Keratinocyte (primary cell): ENCODE results near the gene NCOA4. TPM values are rescaled to one million over a fixed set of nuclear protein-coding genes. Genes with fewer than 3 reads are reported as not detected.

ENCODE experiments used
- DNase-seq: peaks from one replicate; pipeline ENCODE4 v3.0.0-alpha.2; 2011; ENCODE audit warnings: low read depth, missing footprints, low spot score
- FAIRE-seq: peaks from 2 replicates; lab custom pipeline; 2011; peaks lifted over from hg19 to GRCh38; lab: Jason Lieb, UNC
- H2AFZ ChIP-seq: 2 replicates; pipeline ENCODE4 v1.6.0; 2012; ENCODE audit warnings: low read length, control low read depth, inconsistent platforms; ENCODE audit not compliant: control insufficient read depth
- H3K27ac ChIP-seq: 2 replicates; pipeline ENCODE4 v1.5.1; 2011; ENCODE audit warnings: low read length; ENCODE audit not compliant: control insufficient read depth, insufficient read depth
- H3K27me3 ChIP-seq: 3 replicates; pipeline ENCODE4 v1.6.0; 2011; ENCODE audit warnings: low read length; ENCODE audit not compliant: control insufficient read depth, insufficient read depth; ENCODE audit errors: extremely low read depth
- H3K36me3 ChIP-seq, 2 experiments: 2 replicates in 1 of 2; 3 replicates in 1 of 2; pipeline ENCODE4 v1.5.1; 2011; ENCODE audit warnings: low read length in 2 of 2, mild to moderate bottlenecking in 1 of 2; ENCODE audit not compliant: control insufficient read depth in 2 of 2, insufficient read depth in 2 of 2; ENCODE audit errors: extremely low read depth in 1 of 2
- H3K4me1 ChIP-seq: 3 replicates; pipeline ENCODE4 v1.5.1; 2011; ENCODE audit warnings: low read length; ENCODE audit not compliant: control insufficient read depth, insufficient read depth; ENCODE audit errors: extremely low read depth
- H3K4me2 ChIP-seq: 3 replicates; pipeline ENCODE4 v1.6.0; 2011; ENCODE audit warnings: low read depth, low read length; ENCODE audit not compliant: control insufficient read depth, insufficient read depth; ENCODE audit errors: extremely low read depth
- H3K4me3 ChIP-seq, 3 experiments: fragments of 200-600 bp in 1 of 3; sonication (generic) in 1 of 3; 2 replicates in 2 of 3; 3 replicates in 1 of 3; pipeline ENCODE4 v1.5.1; 2011 to 2016; ENCODE audit warnings: low read length in 3 of 3, mild to moderate bottlenecking in 3 of 3, control low read depth in 2 of 3, inconsistent platforms in 1 of 3, low read depth in 1 of 3, mixed read lengths in 1 of 3, mixed run types in 1 of 3, moderate library complexity in 1 of 3; ENCODE audit not compliant: control insufficient read depth in 2 of 3, insufficient read depth in 2 of 3; ENCODE audit errors: extremely low read depth in 1 of 3
- H3K79me2 ChIP-seq: 2 replicates; pipeline ENCODE4 v1.6.0; 2012; ENCODE audit warnings: low read length; ENCODE audit not compliant: control insufficient read depth, insufficient read depth
- H3K9ac ChIP-seq: 3 replicates; pipeline ENCODE4 v1.6.0; 2011; ENCODE audit warnings: low read length; ENCODE audit not compliant: control insufficient read depth, insufficient read depth; ENCODE audit errors: extremely low read depth
- H3K9me1 ChIP-seq: 3 replicates; pipeline ENCODE4 v1.6.0; 2011; ENCODE audit warnings: low read length; ENCODE audit not compliant: control insufficient read depth, insufficient read depth; ENCODE audit errors: extremely low read depth
- H3K9me3 ChIP-seq: 2 replicates; pipeline ENCODE4 v1.5.1; 2012; ENCODE audit warnings: low read depth, low read length; ENCODE audit not compliant: control insufficient read depth
- H4K20me1 ChIP-seq: 3 replicates; pipeline ENCODE4 v1.6.0; 2011; ENCODE audit warnings: low read length; ENCODE audit not compliant: control insufficient read depth, insufficient read depth; ENCODE audit errors: extremely low read depth
- EZH2 ChIP-seq: IDR thresholded peaks from one replicate; pipeline ENCODE4 v1.6.1; 2012; ENCODE audit warnings: inconsistent platforms, mild to moderate bottlenecking, low read length, moderate library complexity
- dilution Hi-C: fragments of 300-500 bp; cut with MboI; formaldehyde crosslinking; loops from one replicate; pipeline ENCODE4 v1.7.0; 2020; ENCODE audit warnings: low sequenced_read_pairs; ENCODE audit not compliant: extremely low pct_ligation_motif_present
- polyA plus RNA-seq, 5 experiments: library from polyadenylated mRNA; depleted of rRNA in 3 of 5; stranded (reverse) in 3 of 5; stranded (forward) in 1 of 5; unstranded in 1 of 5; fragments of >200 nt; gene quantifications; 1 replicate in 1 of 5; 2 replicates in 3 of 5; 3 replicates in 1 of 5; pipeline versions ENCODE4 v1.2.1 to v1.2.3, GENCODE V29; 2011 to 2012; ENCODE audit warnings: missing spikeins in 2 of 5, low read depth in 1 of 5, low replicate concordance in 1 of 5
- TF ChIP-seq, protein P1 (sequence below), 3 experiments: IDR thresholded peaks in 1 of 3; conservative IDR thresholded peaks in 1 of 3; optimal IDR thresholded peaks in 1 of 3; 2 replicates in 2 of 3; 3 replicates in 1 of 3; pipeline versions ENCODE3 to v1.5.1; 2011; ENCODE audit warnings: low read length in 3 of 3, mild to moderate bottlenecking in 3 of 3, moderate library complexity in 2 of 3, control low read depth in 1 of 3, inconsistent platforms in 1 of 3; ENCODE audit not compliant: insufficient read depth in 2 of 3; ENCODE audit errors: extremely low read depth in 1 of 3

Gene NCOA4
- polyA plus RNA-seq, 1 donor (not counting 4 experiments of a cell fraction or from before 2014, with no cell fraction given): 179 TPM

DNA sequence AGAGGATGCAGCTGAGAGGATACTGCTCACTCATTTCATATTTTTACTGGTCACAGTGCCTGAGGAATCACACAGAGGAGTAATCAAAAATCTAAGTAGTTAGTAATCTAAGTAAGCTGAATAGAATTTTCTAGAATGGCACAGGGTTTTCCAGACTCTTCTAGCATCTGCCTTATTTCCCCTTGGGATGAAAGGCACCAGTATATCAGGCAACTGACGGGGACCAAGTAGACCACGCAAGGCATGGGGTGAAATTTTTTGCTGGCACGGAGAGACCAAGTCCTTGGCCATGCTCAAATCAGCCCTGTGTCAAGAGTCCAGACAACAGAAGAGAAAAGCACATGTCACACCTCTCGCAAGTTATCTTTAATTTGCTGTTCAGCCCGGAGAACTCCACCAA lies 14.2 kb downstream of the NCOA4 start:
- Histone ChIP-seq H3K4me3 (no peak overlapping the region), H2AFZ (no peak overlapping the region), H3K27me3 (no peaks in the 10 kb centered on the region), H3K9ac (no peak overlapping the region), H4K20me1 (peaks cover 23% of the 10 kb centered on the region), H3K9me1 (peaks cover 8% of the 10 kb centered on the region), H3K27ac (no peak overlapping the region), H3K4me2 (no peak overlapping the region), H3K36me3 (peaks cover 17 to 32% of the 10 kb centered on the region in 2 experiments), H3K79me2 (peaks cover 67% of the 10 kb centered on the region), H3K9me3 (no peaks in the 10 kb centered on the region), H3K4me1 (peaks cover 23% of the 10 kb centered on the region)
- TF ChIP-seq EZH2: no peak
- TF ChIP-seq, protein P1, sequence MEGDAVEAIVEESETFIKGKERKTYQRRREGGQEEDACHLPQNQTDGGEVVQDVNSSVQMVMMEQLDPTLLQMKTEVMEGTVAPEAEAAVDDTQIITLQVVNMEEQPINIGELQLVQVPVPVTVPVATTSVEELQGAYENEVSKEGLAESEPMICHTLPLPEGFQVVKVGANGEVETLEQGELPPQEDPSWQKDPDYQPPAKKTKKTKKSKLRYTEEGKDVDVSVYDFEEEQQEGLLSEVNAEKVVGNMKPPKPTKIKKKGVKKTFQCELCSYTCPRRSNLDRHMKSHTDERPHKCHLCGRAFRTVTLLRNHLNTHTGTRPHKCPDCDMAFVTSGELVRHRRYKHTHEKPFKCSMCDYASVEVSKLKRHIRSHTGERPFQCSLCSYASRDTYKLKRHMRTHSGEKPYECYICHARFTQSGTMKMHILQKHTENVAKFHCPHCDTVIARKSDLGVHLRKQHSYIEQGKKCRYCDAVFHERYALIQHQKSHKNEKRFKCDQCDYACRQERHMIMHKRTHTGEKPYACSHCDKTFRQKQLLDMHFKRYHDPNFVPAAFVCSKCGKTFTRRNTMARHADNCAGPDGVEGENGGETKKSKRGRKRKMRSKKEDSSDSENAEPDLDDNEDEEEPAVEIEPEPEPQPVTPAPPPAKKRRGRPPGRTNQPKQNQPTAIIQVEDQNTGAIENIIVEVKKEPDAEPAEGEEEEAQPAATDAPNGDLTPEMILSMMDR (optimal IDR thresholded peaks at IDR 0.05 in 1 of 3, IDR thresholded peaks at IDR 0.05 in 1 of 3, conservative IDR thresholded peaks at IDR 0.05 in 1 of 3; ENCODE audit: extremely low read depth in 1 of 3, insufficient read depth in 2 of 3, low read length in 3 of 3): no peak
- dilution Hi-C loops: no loop called here
- DNase-seq (no peak), FAIRE-seq (no peak)

DNA sequence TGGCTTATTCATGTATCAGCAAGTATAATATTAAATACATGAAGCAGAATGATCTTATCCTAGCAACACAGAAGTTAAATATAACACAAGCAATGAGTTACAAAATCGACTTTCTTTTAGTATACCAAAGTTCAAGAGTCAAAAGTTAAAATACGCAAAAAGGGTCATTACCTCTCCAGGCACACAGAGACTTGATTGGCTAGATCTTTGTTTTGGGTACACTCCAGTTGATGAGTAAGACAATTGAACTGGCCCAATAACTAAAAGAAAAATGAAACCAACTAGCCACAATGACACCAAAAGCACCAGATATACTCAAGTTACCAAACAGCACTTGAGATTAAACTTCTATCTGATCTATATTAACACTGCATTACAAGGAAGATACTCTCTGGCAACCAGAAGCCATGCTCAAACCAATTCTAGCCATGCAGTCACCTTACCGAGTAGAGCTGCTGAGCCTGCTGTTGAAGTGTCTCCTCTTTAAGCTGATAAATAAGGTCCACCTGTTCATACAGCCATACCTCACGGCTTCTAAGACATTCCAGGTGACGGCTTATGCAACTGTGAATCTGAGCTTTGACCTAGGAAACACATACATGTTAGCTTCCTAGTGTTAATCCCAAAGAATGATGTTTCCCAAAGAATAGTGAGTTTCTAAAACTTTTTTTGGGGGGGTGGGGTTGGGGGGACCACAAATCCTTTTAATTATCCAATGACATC lies 15.6 kb downstream of the NCOA4 start:
- H3K4me1 ChIP-seq: peaks cover 12% of the 10 kb centered on the region
- H3K9ac ChIP-seq: no peak overlapping the region
- no peak overlapping the region for H3K4me3 ChIP-seq
- DNase-seq: no peak
- dilution Hi-C loops: no loop called here
- H3K36me3 ChIP-seq: peaks cover 19 to 35% of the 10 kb centered on the region in 2 experiments
- H3K9me3 ChIP-seq: no peaks in the 10 kb centered on the region
- H2AFZ ChIP-seq: no peak overlapping the region
- no peaks in the 10 kb centered on the region for H3K27me3 ChIP-seq
- no peak overlapping the region for H3K4me2 ChIP-seq
- peaks cover 54% of the 10 kb centered on the region for H3K79me2 ChIP-seq
- peaks cover 17% of the 10 kb centered on the region for H4K20me1 ChIP-seq
- peaks cover 5% of the 10 kb centered on the region for H3K9me1 ChIP-seq
- TF ChIP-seq, protein P1 (optimal IDR thresholded peaks at IDR 0.05 in 1 of 3, IDR thresholded peaks at IDR 0.05 in 1 of 3, conservative IDR thresholded peaks at IDR 0.05 in 1 of 3; ENCODE audit: extremely low read depth in 1 of 3, insufficient read depth in 2 of 3, low read length in 3 of 3): no peak
- TF ChIP-seq EZH2: no peak
- no peak overlapping the region for H3K27ac ChIP-seq
- no peak for FAIRE-seq
